HUES48 (cell line): ENCODE measurements around the gene IL1RL1.

Experiments
- H3K27ac ChIP-seq: one replicate; pipeline ENCODE4 v1.7.0; 2013; ENCODE audit warnings: low read depth, low read length, inconsistent platforms
- H3K27me3 ChIP-seq: 2 replicates; pipeline ENCODE4 v1.6.1; 2013; ENCODE audit warnings: mild to moderate bottlenecking, low read length; ENCODE audit not compliant: control insufficient read depth, insufficient read depth
- H3K36me3 ChIP-seq: 2 replicates; pipeline ENCODE4 v1.6.1; 2013; ENCODE audit warnings: low read length; ENCODE audit not compliant: control insufficient read depth, insufficient read depth
- H3K4me1 ChIP-seq: 2 replicates; pipeline ENCODE4 v1.6.1; 2013; ENCODE audit warnings: mild to moderate bottlenecking, low read length; ENCODE audit not compliant: control insufficient read depth, insufficient read depth
- H3K4me3 ChIP-seq: 2 replicates; pipeline ENCODE4 v1.5.1; 2013; ENCODE audit warnings: mild to moderate bottlenecking, low read depth, low read length
- H3K9ac ChIP-seq: 2 replicates; pipeline ENCODE4 v1.6.1; 2013; ENCODE audit warnings: mild to moderate bottlenecking, low read depth, low read length, moderate library complexity
- H3K9me3 ChIP-seq: 2 replicates; pipeline ENCODE4 v1.6.1; 2013; ENCODE audit warnings: low read length; ENCODE audit not compliant: control insufficient read depth, insufficient read depth

IL1RL1 gene

DNA sequence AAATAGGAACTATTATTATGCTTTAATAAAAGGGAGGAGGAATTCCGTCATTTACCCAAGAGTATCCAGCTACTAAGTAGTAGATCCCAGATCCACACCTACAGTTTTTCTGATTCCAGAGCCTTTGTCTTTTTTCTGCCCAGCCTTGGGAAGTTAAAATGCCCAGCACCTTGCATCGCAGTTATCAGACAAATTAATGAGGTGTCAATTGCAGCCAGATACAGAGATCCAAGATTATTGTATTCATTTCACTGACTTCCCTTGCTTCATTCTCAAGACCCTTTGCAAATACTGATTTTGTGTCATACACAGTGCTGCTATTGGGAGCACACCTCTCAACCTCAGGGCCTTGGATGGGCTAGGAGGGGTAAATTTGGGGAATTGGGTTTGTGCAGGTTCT is 45.4 kb downstream of the IL1RL1 start:
- peaks cover 21% of the 10 kb centered on the region for H3K27me3 ChIP-seq
- H3K27ac ChIP-seq = no peak overlapping the region
- no peaks in the 10 kb centered on the region for H3K9me3 ChIP-seq
- H3K9ac ChIP-seq = no peak overlapping the region
- peaks cover 2% of the 10 kb centered on the region; the same call in 1 of the 2 replicates for H3K4me1 ChIP-seq
- no peaks in the 10 kb centered on the region for H3K36me3 ChIP-seq
- H3K4me3 ChIP-seq = no peak overlapping the region

DNA sequence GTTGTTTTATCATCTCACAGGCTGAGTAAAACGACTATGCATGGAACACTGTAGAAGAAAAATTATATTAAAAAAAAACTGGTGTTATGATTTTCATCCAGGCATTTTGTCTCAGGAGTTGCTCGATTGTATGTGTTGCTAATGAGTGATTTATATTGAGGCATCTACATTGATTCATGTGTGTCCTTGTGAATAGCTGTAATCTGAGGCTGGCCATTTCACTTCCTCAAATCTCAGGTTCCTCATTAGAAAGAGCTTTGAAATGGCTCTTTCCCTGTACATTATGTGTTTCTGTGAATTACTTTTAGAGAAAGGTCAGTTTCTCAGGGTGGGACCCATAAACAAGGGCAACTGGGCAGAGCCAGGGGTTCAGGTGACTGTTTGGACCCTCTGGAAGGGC is 46.6 kb downstream of the IL1RL1 start:
- H3K9me3 ChIP-seq = no peaks in the 10 kb centered on the region
- peaks cover 21% of the 10 kb centered on the region for H3K27me3 ChIP-seq
- H3K9ac ChIP-seq = no peak overlapping the region
- H3K27ac ChIP-seq = no peak overlapping the region
- no peak overlapping the region for H3K4me3 ChIP-seq
- H3K36me3 ChIP-seq = no peaks in the 10 kb centered on the region
- peaks cover 4% of the 10 kb centered on the region; the same call in 1 of the 2 replicates for H3K4me1 ChIP-seq

DNA sequence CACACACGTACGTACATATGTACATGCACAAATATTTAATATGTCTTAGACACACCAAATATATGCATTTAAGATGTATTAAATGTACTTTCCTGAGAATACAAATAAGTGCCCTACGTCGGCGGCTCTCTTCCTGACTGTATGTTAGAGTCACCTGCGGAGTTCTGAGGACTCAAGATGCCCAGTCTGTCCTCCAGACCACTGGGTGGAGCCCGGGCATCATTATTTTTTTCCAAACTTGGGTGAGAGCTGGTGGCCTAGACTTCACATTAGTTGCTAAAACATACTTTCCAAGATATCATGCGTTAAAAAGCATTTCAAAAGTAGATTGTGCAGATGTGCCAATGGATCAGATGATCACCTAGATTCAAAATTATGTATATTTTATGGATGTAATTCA is 47.1 kb downstream of the IL1RL1 start:
- no peak overlapping the region for H3K27ac ChIP-seq
- no peaks in the 10 kb centered on the region for H3K36me3 ChIP-seq
- peaks cover 4% of the 10 kb centered on the region; the same call in 1 of the 2 replicates for H3K4me1 ChIP-seq
- no peak overlapping the region for H3K4me3 ChIP-seq
- no peaks in the 10 kb centered on the region for H3K9me3 ChIP-seq
- peaks cover 21% of the 10 kb centered on the region for H3K27me3 ChIP-seq
- no peak overlapping the region for H3K9ac ChIP-seq

DNA sequence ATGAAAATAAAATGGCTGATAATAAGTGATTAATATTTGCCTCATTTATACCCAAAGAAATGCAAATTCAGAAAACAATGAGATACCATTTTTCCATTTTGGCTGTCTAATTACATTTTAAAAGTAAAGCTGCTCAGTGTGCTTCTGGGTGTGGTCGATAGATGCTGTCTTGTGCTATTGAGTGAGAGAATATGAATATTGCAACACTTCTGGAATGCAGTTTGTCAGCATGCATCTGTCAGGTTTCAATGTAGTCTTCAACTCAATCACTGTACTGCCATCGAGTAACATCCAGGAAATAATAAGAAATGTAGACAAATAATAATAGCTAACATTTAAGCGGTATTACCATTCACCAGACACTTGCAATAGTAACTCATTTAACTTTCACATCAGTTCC is 48.2 kb downstream of the IL1RL1 start:
- Histone ChIP-seq H3K27me3 (peaks cover 21% of the 10 kb centered on the region), H3K4me3 (no peak overlapping the region), H3K36me3 (no peaks in the 10 kb centered on the region), H3K27ac (no peak overlapping the region), H3K9ac (no peak overlapping the region), H3K9me3 (no peaks in the 10 kb centered on the region), H3K4me1 (peaks cover 4% of the 10 kb centered on the region; the same call in 1 of the 2 replicates)

DNA sequence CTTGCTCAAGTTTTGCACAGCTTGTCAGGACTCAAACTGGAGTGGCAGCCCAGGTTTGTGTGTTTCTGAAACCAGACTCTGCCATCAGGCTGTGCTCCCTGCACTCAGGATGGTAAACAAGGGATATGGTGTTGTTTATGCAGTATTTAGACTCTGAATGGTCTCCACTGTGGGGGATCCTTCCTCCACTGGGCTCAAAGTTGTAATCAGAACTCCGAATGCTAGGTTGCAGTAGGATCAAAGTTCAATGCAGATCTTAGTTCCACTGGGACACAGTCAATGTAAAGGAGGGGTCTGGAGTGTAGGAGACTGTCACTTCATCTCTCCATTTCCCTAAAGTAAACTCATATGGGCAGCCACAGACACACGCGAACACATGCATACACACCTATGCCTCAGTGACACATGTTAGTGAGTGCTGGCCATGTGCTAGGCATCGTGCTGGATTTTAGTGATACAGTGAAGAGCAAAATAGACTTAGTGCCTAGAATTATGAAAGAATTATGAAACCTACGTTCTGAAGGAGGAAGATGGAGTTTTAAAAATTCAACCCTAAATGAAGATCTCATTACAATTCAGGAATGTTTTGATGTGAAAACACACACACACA is 50.4 kb downstream of the IL1RL1 start:
- H3K27ac ChIP-seq = no peak overlapping the region
- H3K27me3 ChIP-seq = peaks cover 4% of the 10 kb centered on the region
- peaks cover 4% of the 10 kb centered on the region; the same call in 1 of the 2 replicates for H3K4me1 ChIP-seq
- H3K36me3 ChIP-seq = no peaks in the 10 kb centered on the region
- peaks cover 22% of the 10 kb centered on the region for H3K9me3 ChIP-seq
- no peak overlapping the region for H3K4me3 ChIP-seq
- H3K9ac ChIP-seq = no peak overlapping the region

DNA sequence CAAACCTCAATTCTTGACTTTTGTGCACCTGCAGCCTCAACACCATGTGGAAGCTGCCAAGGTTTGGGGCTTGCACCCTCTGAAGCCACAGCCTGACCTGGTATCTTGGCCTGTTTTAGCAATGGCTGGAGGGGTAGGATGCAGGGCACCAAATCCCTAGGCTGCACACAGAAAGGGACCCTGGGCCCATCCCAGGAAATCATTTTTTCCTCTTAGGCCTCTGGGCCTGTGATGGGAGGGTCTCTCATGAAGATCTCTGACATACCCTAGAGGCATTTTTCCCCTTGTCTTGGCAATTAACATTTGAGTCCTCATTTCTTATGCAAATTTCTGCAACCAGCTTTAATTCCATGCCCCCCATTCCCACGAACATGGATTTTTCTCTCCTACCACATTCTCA is 54.4 kb downstream of the IL1RL1 start:
- peaks cover 4% of the 10 kb centered on the region; the same call in 1 of the 2 replicates for H3K4me1 ChIP-seq
- no peaks in the 10 kb centered on the region for H3K36me3 ChIP-seq
- no peak overlapping the region for H3K27ac ChIP-seq
- H3K27me3 ChIP-seq = no peaks in the 10 kb centered on the region
- peaks cover 27% of the 10 kb centered on the region for H3K9me3 ChIP-seq
- no peak overlapping the region for H3K4me3 ChIP-seq
- no peak overlapping the region for H3K9ac ChIP-seq

DNA sequence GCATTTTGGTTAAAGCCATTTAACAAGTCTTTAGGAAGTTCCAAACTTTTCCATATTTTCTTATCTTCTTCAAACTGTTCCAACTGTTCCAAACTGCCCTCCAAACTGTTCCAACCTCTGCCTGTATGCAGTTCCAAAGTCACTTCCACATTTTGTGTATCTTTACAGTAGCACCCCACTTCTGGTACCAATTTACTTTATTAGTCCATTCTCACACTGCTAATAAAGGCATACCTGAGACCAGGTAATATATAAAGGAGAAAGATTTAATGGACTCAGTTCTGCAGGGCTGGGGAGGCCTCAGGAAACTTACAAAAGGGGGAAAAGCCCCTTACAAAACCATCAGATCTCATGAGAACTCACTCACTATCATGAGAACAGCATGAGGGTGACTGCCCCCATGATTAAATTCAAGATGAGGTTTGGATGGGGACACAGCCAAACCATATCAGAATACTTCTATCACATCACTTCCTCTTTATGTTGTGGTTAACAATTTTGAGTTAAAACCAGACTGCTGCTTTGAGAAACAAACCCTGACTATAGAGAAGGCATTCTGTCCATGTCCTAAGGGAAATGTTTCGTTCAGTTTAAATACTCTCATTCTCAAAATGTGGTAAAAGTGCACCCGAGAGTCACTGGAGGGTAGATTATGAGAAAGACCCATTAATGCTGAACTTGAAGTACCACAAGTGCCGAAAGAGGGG is 55.2 kb downstream of the IL1RL1 start:
- H3K36me3 ChIP-seq = no peaks in the 10 kb centered on the region
- H3K4me1 ChIP-seq = peaks cover 3% of the 10 kb centered on the region; the same call in 1 of the 2 replicates
- peaks cover 27% of the 10 kb centered on the region for H3K9me3 ChIP-seq
- no peaks in the 10 kb centered on the region for H3K27me3 ChIP-seq
- H3K9ac ChIP-seq = no peak overlapping the region
- no peak overlapping the region for H3K4me3 ChIP-seq
- no peak overlapping the region for H3K27ac ChIP-seq

DNA sequence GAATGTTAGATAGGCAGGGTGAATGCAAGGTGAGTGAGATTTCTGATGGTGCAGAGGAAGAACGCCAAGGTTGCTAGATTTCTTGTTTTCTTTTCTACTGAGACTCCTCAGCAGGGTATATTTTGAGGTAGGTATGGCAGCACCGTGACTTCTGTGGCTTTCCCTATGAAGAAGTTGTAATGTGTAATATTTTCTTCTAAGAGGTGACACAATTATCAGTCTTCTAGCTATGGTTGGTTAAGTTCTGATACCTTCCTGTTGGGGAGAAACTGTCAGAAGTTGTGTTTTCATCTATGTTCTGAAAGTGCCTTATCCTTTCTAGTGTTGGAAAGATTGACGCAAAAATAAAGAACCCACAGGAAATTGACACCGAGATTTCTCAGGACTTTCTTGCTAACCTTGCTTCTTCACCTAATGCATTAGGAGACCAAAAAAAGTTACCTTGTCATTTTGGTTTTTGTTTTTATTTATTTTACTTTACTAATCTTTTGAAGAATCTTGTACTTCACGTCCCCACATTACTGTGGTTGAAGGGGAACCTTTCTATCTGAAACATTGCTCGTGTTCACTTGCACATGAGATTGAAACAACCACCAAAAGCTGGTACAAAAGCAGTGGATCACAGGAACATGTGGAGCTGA is 56.1 kb downstream of the IL1RL1 start:
- Histone ChIP-seq H3K9ac (no peak overlapping the region), H3K9me3 (peaks cover 27% of the 10 kb centered on the region), H3K36me3 (no peaks in the 10 kb centered on the region), H3K4me3 (no peak overlapping the region), H3K4me1 (no peaks in the 10 kb centered on the region), H3K27me3 (no peaks in the 10 kb centered on the region), H3K27ac (no peak overlapping the region)

DNA sequence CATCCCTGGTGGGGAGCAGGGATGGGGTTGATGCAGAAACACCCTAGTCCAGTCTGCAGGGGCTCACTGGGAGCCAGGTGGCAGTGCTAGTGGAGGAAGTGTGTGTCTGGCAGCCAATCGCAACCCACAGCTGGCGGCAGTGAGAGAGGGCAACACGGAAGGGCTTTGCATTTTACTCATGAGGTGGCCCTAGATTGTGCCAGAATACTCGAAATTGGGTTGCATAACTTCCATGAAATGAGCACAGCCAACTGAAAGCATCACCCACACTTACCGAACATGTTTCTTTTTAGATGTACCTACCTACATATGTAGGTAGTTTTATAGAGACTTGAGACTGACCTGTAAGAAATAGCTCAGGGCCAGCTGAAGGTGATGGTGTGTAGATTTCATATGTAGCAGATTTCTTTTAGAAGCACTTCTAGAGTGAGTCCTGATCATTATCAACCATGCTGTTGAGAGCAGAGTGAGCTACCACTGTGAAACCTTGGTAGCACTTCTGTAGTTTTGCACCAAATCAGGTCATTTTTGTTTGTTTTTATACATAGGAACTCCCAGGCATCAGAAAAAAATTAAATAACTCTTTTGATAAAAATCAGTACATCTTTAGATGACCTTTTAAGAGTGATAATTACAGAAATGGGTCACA is 57.2 kb downstream of the IL1RL1 start:
- Histone ChIP-seq H3K27me3 (no peaks in the 10 kb centered on the region), H3K4me1 (no peaks in the 10 kb centered on the region), H3K9ac (no peak overlapping the region), H3K4me3 (no peak overlapping the region), H3K36me3 (no peaks in the 10 kb centered on the region), H3K9me3 (peaks cover 29% of the 10 kb centered on the region), H3K27ac (no peak overlapping the region)

DNA sequence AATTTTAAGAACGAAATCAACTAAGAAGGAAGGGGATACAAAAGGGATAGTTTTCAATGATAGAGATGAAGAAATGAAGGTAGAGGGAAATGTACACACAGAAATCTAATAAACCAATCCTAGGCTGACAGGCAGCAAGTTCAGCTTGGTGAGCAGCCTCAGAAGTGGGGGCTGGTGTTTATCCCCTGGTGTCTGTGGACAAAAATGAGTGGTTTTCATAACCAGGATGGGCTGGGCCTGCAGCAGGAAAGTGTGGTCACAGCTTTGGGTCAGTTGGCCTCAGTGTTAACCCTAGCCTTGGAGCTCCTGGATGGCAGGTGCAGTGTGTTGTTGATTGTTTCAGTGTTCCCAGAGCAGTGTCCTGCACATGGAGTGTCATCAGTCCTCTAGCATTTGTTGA is 58.5 kb downstream of the IL1RL1 start:
- Histone ChIP-seq H3K9me3 (peaks cover 31% of the 10 kb centered on the region), H3K4me3 (no peak overlapping the region), H3K27me3 (no peaks in the 10 kb centered on the region), H3K36me3 (no peaks in the 10 kb centered on the region), H3K4me1 (no peaks in the 10 kb centered on the region), H3K27ac (no peak overlapping the region), H3K9ac (no peak overlapping the region)
